LNCAP (cell line): ENCODE results near the gene GALNT6.

Experiments used
- CTCF ChIP-seq: fragments of 450-650 bp; IDR thresholded peaks from 2 replicates; pipeline ENCODE4 v1.5.1; 2017; ENCODE audit warnings: mild to moderate bottlenecking

Gene GALNT6

DNA sequence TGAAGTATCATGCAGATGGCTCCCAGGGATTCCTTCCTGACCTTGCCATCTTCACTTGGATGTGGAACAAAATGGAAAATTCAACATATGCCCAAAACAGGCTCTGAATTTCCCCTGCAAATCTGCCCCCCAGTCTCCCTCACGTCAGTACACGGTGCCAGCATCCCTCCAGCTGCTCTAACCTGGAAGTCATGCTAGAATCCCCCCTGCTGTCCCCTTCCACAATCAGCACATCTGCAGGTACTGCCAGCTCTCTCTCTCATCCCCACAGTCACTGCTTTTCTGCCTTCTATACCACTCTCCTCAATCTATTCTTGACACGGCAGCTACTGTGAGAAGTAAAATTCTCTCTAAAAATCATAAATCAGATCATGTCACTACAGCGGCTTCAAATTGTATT is 21.6 kb downstream of the GALNT6 start:
- no peak for TF ChIP-seq CTCF

- no peak for TF ChIP-seq CTCF
Observed at GRCh38 chr12:51368640-51369517, 22.3 kb downstream of the GALNT6 start.

- TF ChIP-seq CTCF: no peak
Observed at GRCh38 chr12:51365276-51365675, 25.9 kb downstream of the GALNT6 start.

DNA sequence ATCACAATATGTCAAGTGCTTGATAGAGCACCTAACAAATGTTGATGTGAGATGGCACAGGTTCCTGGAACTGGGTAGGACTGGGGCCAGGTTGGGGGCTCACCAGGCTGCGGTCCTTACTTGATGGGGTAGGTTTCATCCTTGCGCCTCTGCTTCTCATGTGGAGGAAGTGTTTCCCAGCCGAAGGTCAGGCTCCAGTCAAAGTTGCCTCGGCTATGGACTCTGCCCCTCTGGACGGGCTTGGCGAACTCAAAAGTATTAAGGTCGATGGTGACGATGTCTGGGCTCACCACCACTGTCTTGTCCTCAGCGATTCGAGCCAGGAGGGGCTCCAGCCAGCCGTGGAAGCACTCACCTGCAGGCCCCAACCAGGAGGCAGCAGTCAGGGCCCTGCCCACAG is 27.2 kb downstream of the GALNT6 start:
- TF ChIP-seq CTCF: no peak

GRCh38 chr12:51362747-51363342 is 28.4 kb downstream of the GALNT6 start:
- no peak for TF ChIP-seq CTCF

DNA sequence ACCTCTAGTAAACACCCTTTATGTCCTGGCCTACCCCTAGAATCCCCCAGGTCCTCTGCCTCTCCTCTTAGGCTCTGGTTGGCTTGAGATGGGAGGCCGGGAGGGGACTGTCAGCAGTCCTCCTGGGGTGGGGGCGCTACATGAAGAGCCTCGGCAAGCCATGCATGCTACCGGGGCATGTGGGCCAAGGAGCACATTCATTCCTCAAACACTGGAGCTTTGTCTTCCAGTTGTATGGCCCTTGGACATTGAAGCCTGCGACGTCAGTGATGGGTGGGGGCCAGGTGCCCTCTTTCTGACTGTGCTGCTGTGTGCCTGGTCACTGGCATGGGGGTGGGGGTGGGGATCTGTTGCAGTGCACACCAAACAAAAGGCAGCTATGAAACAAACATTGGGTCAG is 28.9 kb downstream of the GALNT6 start:
- no peak for TF ChIP-seq CTCF

GRCh38 chr12:51361161-51362016 is 29.8 kb downstream of the GALNT6 start:
- TF ChIP-seq CTCF: no peak
